Stimulated activated CD8-positive, alpha-beta memory T cell treated with anti-CD3 and anti-CD28 coated beads, Interleukin-12 subunit alpha, Interleukin-12 subunit beta, amount 100 ng/mL, for 1 hour (primary cell): ENCODE results near the gene USP28.

Experiments used
- DNase-seq: peaks from one replicate; pipeline ENCODE4 v3.0.0-alpha.2; 2020; ENCODE audit warnings: low read depth

The USP28 gene

GRCh38 chr11:113877670-113878055, 2.3 kb upstream of the USP28 start:
- no peak for DNase-seq

GRCh38 chr11:113876798-113877669, 1.7 kb upstream of the USP28 start:
- DNase-seq = no peak

- no peak for DNase-seq
Measured at GRCh38 chr11:113876074-113876797, 864 bp upstream of the USP28 start.

- no peak for DNase-seq
Measured at GRCh38 chr11:113874581-113875233, 665 bp downstream of the USP28 start.

GRCh38 chr11:113874096-113874495, 1.3 kb downstream of the USP28 start:
- no peak for DNase-seq

- DNase-seq = no peak
Measured at GRCh38 chr11:113873236-113873626, 2.1 kb downstream of the USP28 start.

GRCh38 chr11:113871336-113871735, 4.0 kb downstream of the USP28 start:
- DNase-seq = no peak

- DNase-seq = no peak
Measured at GRCh38 chr11:113867843-113868503, 7.4 kb downstream of the USP28 start.

- no peak for DNase-seq
Measured at GRCh38 chr11:113865873-113866272, 9.5 kb downstream of the USP28 start.

GRCh38 chr11:113864410-113864809, 11.0 kb downstream of the USP28 start:
- no peak for DNase-seq

- no peak for DNase-seq
Measured at GRCh38 chr11:113862435-113862834, 12.9 kb downstream of the USP28 start.

- DNase-seq = no peak
Measured at GRCh38 chr11:113859665-113860064, 15.7 kb downstream of the USP28 start.

GRCh38 chr11:113856966-113857759, 18.2 kb downstream of the USP28 start:
- no peak for DNase-seq

GRCh38 chr11:113855803-113856202, 19.6 kb downstream of the USP28 start:
- DNase-seq = no peak

GRCh38 chr11:113850188-113850587, 25.2 kb downstream of the USP28 start:
- DNase-seq = no peak

GRCh38 chr11:113849713-113850112, 25.7 kb downstream of the USP28 start:
- no peak for DNase-seq

- DNase-seq = no peak
Measured at GRCh38 chr11:113847580-113847979, 27.8 kb downstream of the USP28 start.

- DNase-seq = no peak
Measured at GRCh38 chr11:113847111-113847510, 28.3 kb downstream of the USP28 start.

GRCh38 chr11:113841691-113842090, 33.7 kb downstream of the USP28 start:
- DNase-seq = no peak

GRCh38 chr11:113840932-113841664, 34.3 kb downstream of the USP28 start:
- DNase-seq = no peak

- no peak for DNase-seq
Measured at GRCh38 chr11:113839842-113840241, 35.5 kb downstream of the USP28 start.
